ENCODE measurements around the gene SIK1.
"Not testable (repeated sequence)": the region's sequence is repeated elsewhere in the genome, so short reads cannot be mapped to it uniquely, and the experiment has no call there.

The SIK1 gene

GRCh38 chr21:43396788-43397438, 30.0 kb downstream of the SIK1 start:
- not testable (repeated sequence) for DNase-seq (ENCODE audit: low read depth in 2 of 2)

DNA sequence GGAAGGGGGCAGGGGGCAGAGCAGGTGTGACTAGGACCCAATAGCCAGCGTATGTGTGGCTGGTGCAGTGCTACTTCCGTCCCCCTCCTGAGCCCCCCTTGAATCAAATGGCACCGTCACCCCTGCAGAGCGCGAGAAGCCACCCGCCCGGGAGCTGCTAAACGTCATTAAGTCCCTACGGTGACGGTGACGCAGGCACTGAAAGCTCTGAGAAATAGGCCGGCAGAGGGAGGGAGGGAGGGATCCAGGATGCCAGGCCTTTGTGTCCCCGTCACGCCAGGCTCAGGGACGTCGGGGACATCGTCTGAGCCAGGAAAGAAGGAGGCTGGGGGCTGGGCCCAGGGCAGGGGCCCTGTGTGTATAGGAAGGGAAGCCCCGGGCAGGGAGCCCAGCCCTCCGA, 43.6 kb downstream of the SIK1 start:
- DNase-seq (ENCODE audit: low read depth in 2 of 2): not testable (repeated sequence)

GRCh38 chr21:43382902-43383301, 44.0 kb downstream of the SIK1 start:
- not testable (repeated sequence) for DNase-seq (ENCODE audit: low read depth in 2 of 2)

DNA sequence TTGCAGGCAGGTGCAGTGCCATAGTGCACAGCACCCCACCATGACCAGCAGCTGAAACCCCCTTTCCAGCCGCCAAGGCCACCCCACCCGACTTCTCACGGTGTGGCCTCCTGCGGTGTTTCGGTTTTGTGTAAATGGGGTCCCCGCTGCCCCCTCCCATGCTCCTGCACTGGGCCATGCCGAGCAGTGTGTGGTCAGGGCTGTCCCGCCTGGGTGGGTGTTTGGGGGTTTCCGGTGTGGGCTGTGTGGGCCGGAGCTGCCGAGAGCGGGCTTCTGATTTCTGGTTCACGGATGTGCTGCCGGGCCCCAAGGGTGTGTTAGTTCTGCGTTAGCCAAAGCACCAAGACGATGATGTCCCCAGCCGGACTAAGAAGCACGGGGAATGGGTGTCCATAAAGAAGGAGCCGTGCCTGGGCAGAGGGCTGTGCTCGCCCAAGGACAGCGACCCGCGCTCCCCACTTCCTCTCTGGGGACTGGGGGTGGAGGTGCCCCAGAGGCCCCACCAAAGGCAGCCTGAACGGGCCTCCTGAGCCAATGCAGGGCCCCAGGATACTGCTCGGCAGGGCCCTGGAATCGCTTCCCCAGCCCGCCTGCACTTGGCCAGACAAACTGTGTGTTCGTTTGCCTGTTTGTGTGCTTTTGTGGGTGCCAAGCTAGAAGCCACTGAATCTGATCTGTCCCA, 45.9 kb downstream of the SIK1 start:
- not testable (repeated sequence) for DNase-seq (ENCODE audit: low read depth in 2 of 2)

GRCh38 chr21:43380337-43380736, 46.6 kb downstream of the SIK1 start:
- DNase-seq (ENCODE audit: low read depth in 2 of 2): not testable (repeated sequence)

- DNase-seq (ENCODE audit: low read depth in 2 of 2): not testable (repeated sequence)
These were observed 47.3 kb downstream of the SIK1 start for GRCh38 chr21:43379626-43380122.

DNA sequence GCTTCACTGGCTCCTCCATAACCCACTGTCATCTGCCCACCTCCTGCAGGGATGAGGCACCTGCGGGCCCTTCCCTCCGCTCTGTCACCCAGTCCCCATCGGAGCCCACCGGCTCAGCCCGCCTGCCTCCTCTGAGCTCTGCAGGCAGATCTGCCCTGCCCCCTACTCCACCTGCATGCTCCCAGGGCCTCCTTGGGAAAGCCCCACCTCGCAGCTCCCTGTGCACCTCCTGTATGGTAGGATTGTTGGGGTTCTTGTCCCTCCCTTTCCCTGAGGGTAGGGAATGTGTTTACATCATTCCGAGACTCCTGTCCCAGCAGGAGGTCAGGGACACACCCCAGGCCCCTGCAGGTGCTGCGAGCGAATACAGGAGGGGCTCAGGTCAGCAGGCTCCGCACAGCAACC, 50.5 kb downstream of the SIK1 start:
- no peak for DNase-seq (ENCODE audit: low read depth in 2 of 2)

GRCh38 chr21:43375837-43376477, 51.0 kb downstream of the SIK1 start:
- no peak for DNase-seq (ENCODE audit: low read depth in 2 of 2)

DNA sequence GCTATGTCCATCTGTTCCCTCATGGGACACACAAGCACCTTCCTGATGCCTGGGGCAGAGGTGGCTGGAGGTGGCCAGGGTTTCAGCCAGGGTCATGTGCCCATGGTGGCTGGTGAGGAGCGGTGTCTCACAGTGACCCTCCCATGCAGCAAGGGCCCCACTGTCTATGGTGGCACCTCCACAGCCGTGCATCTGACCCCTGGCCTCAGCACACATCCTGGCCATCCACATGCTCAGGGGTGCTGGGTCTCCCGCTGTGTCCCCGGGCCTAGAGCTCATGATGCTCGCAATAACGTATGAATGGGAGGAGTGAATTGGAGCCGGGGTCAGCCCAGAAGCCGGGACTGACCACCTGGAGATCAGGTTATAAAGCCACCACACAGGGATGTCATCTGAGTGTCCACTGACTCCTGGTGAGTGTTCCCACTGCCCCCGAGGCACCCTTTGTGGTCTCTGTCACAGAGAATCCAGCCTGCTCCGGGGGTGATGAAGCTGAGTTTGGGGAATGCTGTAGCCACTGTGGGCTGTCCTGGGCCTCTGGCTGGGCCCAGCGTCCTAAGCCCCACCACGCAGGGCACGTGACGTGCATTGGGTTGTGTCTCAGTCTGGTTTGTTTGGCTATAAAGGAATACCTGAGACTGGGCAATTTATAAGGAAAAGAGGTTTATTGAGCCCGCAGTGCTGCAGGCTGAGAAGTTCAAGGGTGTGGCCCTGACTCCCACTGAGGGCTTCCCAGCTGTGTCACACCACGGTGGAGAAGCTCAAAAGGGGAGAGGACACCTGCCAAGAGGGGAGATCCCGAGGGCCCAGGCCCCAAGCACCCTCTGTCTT, 51.7 kb downstream of the SIK1 start:
- no peak for DNase-seq (ENCODE audit: low read depth in 2 of 2)

GRCh38 chr21:43374228-43374885, 52.6 kb downstream of the SIK1 start:
- DNase-seq (ENCODE audit: low read depth in 2 of 2): no peak

- DNase-seq (ENCODE audit: low read depth in 2 of 2): no peak
These were observed 53.3 kb downstream of the SIK1 start for GRCh38 chr21:43373362-43374227.

DNA sequence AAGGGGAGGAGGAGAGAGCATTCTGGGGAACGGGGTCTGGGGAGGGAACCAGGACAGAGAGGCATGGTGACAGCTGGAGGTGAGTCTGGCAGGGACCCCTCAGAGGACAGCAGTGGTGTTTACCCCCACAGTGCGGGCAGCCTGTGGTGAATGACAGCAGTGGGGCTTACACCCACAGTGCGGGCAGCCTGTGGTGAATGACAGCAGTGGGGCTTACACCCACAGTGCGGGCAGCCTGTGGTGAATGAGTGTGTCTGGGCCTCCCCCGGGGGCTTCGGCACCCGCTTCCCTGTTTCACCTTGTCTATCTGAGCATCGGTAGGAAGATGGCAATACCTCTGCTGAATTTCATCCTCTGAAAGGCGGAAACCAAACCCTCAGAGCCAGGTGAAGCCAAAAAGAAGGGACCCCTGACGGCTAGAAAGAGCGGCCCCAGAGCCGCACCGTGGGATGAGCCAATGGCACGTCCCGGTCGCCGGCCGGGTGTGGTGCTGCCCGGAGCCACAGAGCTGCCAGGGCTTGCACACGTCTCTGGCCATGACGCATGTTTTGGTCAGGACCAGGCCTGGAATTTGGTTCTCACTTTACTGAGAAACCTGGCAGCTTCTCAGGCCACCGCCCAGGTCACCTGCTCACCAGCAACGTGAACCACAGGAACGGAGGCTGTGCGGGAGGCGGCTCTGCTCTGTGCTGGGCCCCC, 54.1 kb downstream of the SIK1 start:
- DNase-seq (ENCODE audit: low read depth in 2 of 2): no peak

GRCh38 chr21:43371786-43372185, 55.1 kb downstream of the SIK1 start:
- DNase-seq (ENCODE audit: low read depth in 2 of 2): no peak

DNA sequence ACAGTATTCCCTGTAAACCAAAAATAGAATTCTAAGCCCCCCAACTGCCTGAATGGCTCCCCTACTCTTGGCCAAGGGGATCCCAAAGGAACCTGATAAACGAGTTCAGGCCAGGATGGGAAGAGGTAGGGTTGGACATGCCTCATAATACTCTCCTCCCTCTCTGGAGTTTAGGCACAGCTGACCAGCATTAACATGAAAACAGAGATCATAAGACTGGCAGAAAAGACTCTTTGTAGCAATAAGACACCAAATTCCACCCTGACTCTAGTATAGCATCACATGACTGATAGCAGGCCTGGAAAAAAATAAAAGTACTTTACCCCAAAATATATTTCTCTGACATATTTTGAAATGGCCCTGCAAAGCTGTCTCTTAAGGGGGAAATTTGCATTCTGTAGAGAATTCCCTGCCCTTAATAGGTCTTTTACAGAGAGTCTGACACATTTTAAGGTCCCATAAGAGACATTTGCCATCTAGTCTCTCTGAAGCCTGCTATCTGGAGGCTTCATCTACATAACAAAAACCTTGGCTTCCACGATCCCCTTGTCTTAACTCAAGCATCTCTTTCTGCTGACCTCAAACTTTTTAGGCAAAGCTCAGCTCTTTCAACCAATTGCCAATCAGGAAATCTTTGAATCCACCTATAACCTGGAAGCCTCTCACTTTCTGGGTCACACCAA, 55.9 kb downstream of the SIK1 start:
- no peak for DNase-seq (ENCODE audit: low read depth in 2 of 2)

DNA sequence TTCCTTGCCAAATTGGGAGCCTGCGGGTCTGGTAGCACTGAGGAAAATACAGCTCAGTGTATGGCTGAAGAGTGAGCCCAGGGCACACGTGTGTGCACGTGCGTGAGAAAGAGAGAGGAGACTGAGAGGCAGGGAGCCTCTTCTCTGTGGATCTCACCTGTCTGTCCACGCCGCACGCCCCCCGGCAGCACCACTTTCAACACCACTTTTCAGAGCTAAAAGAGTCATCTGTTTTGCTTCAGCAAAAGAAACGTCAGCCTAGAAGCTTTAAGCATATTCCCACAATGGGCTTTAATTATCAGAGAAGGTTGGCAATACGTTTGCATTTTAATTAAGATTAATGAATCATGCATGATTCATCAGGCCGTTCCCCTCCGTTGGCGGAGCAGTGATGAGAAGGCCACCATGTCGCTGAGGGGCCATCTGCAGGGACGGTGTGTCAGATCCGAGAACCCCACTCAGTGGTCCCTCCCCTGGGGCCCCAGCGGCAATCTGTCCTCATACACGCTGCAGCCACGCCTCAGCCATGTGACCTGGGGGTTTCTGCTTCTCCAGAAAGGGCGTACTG, 56.8 kb downstream of the SIK1 start:
- DNase-seq (ENCODE audit: low read depth in 2 of 2): no peak

GRCh38 chr21:43369596-43370090, 57.3 kb downstream of the SIK1 start:
- DNase-seq (ENCODE audit: low read depth in 2 of 2): no peak

DNA sequence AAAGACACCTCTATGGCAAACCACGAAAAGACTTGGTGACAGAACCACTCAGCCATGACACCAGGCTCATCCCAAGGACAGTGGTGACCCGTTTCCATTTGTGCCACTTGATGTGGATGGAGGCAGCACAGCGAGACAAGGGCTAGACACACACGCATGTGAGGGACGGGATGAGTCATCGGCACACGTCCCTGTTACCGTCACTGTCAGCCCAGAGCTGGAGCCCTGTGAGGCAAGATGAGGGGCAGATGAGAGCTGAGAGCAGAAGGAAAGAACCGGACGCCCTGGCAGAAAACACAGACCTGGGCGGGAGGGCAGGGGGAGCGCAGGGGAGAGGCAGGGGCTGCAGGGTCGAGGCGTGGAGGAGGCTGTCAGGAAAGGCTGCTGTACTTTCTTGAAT, 57.8 kb downstream of the SIK1 start:
- no peak for DNase-seq (ENCODE audit: low read depth in 2 of 2)

DNA sequence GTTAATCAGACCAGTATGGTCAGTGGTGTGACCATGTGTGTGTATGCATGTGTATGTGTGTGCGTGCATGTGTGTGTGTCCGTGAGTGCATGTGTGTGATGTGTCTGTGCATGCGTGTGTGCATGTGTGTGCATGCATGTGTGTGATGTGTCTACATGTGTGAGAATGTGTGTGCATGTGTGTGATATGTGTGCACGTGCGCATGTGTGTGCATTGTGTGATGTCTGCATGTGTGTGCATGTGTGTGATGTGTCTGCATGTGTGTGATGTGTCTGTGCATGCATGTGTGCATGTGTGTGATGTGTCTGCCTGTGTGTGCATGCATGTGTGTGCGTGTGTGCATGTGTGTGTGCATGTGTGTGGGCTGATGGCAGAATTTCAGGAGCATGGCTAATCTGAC, 58.2 kb downstream of the SIK1 start:
- DNase-seq (ENCODE audit: low read depth in 2 of 2): no peak

DNA sequence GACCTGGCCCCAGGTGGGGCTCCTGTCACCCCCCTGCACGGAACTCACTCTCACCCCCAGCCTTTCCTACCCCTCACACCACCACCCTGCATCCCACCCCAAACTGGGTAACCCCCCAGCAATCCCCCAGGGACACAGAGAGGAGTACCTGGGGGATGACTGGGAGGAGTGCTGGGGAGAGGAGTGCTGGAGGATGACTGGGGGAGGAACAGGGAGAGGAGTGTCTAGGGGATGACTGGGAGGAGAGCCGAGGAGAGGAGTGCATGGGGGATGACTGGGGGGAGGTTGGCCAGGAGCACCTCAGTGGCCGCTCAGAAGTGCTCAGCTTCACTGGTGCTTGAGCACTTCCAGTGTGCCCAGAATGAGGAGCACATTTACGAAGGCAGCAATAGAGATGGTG, 59.1 kb downstream of the SIK1 start:
- DNase-seq (ENCODE audit: low read depth in 2 of 2): no peak

Measured in fibroblast of skin of left biceps (primary cell).